ENCODE measurements around the gene LDHD. TPM values are rescaled to one million over a fixed set of nuclear protein-coding genes. Genes with fewer than 3 reads are reported as not detected.

LDHD gene
- total RNA-seq, 6 experiments from 2014 or later = 62.9 to 98.5 (median 90.2) TPM

DNA sequence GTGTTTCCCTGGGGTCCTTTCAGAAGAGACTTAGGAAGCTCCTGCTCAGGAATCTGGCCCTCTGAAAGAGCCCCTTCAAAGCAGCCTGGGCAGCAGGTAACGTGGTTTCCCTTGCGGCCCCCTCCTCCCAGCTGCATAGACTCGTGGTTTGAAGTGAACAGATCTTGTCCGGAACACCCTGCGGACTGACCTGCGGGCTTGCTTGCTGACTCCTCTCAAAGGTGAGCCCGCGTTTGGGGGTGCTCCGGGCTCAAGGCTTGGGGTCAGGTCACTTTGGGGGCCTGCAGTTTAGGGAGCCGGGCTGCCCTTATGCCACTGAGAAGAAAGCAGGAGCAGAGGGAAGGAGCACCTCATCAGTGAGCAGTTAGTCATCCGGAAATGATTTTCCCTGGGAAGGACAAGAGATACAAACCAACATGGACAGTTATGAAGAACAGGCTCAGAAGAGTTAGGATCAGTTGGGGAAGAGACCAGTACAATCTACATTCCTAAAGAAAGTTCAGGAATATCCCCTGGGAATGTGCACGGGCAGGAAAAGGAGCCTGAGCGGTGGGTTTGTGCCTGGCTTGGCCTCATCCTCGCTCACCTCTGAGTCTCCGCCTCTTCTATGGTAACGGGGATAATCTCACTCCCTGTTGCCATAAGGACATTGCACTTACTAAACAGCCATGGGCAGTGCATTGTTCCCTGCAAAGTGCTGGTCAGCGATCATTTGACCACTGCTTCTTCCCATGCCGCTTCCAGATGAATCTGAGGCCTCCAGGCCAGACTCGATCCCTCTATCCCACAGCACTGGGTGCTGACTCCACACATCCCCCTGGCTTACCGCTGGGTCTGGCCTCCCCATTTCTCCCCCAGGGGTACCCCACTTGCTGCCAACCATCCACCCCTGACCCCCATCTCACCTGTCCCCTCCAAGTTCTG, 10.0 kb downstream of the LDHD start:
- intact Hi-C loops (cut with DNase I) = no loop called here
- Histone ChIP-seq H3K36me3 (no peaks in the 10 kb centered on the region), H3K4me1 (peaks cover 0 to 47% (median 16%) of the 10 kb centered on the region in 4 donors), H3K27ac (no peak overlapping the region), H3K27me3 (no peaks in the 10 kb centered on the region), H3K9me3 (no peaks in the 10 kb centered on the region), H3K4me3 (no peak overlapping the region)
- no peak for TF ChIP-seq POLR2A (IDR thresholded peaks at IDR 0.05)
- DNase-seq (peak in 1 of 3 donors; percentile 37), ATAC-seq (no peak)
- 95% methylated on average over 7 of the region's 20 CpGs for WGBS (ENCODE audit: insufficient coverage, low coverage, low lambda C conversion rate, missing lambda C conversion rate)

GRCh38 chr16:75105306-75106061, 11.1 kb downstream of the LDHD start:
- H3K27me3 ChIP-seq = no peaks in the 10 kb centered on the region
- no peak overlapping the region for H3K4me3 ChIP-seq
- ATAC-seq = peak in 1 of 4 donors; percentile 14
- peaks cover 0 to 35% (median 10%) of the 10 kb centered on the region in 4 donors for H3K4me1 ChIP-seq
- no peaks in the 10 kb centered on the region for H3K9me3 ChIP-seq
- 41% methylated on average over 4 of the region's 10 CpGs for WGBS (ENCODE audit: insufficient coverage, low coverage, low lambda C conversion rate, missing lambda C conversion rate)
- intact Hi-C loops (cut with DNase I) = no loop called here
- DNase-seq = peak in 1 of 3 donors; percentile 53
- H3K27ac ChIP-seq = peak overlapping the region in 1 of 3 donors; percentile 40
- TF ChIP-seq CTCF (IDR thresholded peaks at IDR 0.05) (no peak), POLR2A (IDR thresholded peaks at IDR 0.05) (no peak)
- H3K36me3 ChIP-seq = no peaks in the 10 kb centered on the region

DNA sequence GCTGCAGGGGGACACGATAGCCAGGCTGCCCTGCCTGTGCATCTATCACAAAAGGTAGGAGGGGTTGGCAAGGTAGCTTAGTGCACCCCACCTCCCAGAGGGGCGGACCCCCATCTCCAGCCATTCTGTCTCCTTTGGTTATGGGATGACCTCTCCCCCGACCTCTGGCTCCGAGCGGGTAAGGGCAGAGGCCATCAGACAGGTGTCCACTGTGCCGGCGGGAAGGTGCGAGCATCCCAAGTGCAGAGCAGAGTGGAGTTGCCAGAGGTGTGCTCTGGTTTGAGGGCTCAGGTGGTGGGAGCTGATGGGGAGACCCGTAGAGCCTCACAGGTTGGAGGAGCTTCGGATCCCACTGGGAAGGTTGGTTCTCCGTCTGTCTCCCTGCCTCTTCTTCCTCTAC, 11.7 kb downstream of the LDHD start:
- TF ChIP-seq CTCF (IDR thresholded peaks at IDR 0.05) (no peak), POLR2A (IDR thresholded peaks at IDR 0.05) (no peak)
- H3K27me3 ChIP-seq = no peaks in the 10 kb centered on the region
- no peaks in the 10 kb centered on the region for H3K36me3 ChIP-seq
- peaks cover 0 to 29% (median 7%) of the 10 kb centered on the region in 4 donors for H3K4me1 ChIP-seq
- intact Hi-C loops (cut with DNase I) = no loop called here
- ATAC-seq = no peak
- 100% methylated on average over 6 of the region's 11 CpGs for WGBS (ENCODE audit: insufficient coverage, low coverage, low lambda C conversion rate, missing lambda C conversion rate)
- DNase-seq = peak in 1 of 3 donors; percentile 51
- no peak overlapping the region for H3K27ac ChIP-seq
- no peaks in the 10 kb centered on the region for H3K9me3 ChIP-seq
- H3K4me3 ChIP-seq = no peak overlapping the region

GRCh38 chr16:75103994-75104393, 12.6 kb downstream of the LDHD start:
- Histone ChIP-seq H3K36me3 (no peaks in the 10 kb centered on the region), H3K4me3 (no peak overlapping the region), H3K4me1 (peaks cover 0 to 20% (median 3%) of the 10 kb centered on the region in 4 donors), H3K9me3 (no peaks in the 10 kb centered on the region), H3K27me3 (no peaks in the 10 kb centered on the region), H3K27ac (no peak overlapping the region)
- intact Hi-C loops (cut with DNase I) = no loop called here
- DNase-seq (no peak), ATAC-seq (no peak)
- no peak for TF ChIP-seq CTCF (IDR thresholded peaks at IDR 0.05)
- no peak for TF ChIP-seq POLR2A (IDR thresholded peaks at IDR 0.05)
- 98% methylated on average over 5 of the region's 5 CpGs for WGBS (ENCODE audit: insufficient coverage, low coverage, low lambda C conversion rate, missing lambda C conversion rate)
